IMR-90 (cell line): Measurements from ENCODE around the gene BRCA1.

Experiments
- CEBPB ChIP-seq: IDR thresholded peaks from 2 replicates; pipeline ENCODE4 v1.6.1; 2012; ENCODE audit warnings: low read depth, low read length, improper control_type of control experiment
- CTCF ChIP-seq: conservative IDR thresholded peaks from 2 replicates; pipeline ENCODE4 v1.5.1; 2012; ENCODE audit warnings: mild to moderate bottlenecking, low read depth, low read length, improper control_type of control experiment
- FOS ChIP-seq: fragments of 150-350 bp; IDR thresholded peaks from 2 replicates; pipeline ENCODE4 v1.6.1; 2016; ENCODE audit warnings: low read depth, low read length
- MAZ ChIP-seq: IDR thresholded peaks from 2 replicates; pipeline ENCODE4 v1.6.1; 2012; ENCODE audit warnings: low read depth, mild to moderate bottlenecking, low read length, improper control_type of control experiment, moderate library complexity, borderline replicate concordance
- POLR2A ChIP-seq: IDR thresholded peaks from 2 replicates; pipeline ENCODE4 v1.6.1; 2012; ENCODE audit warnings: mild to moderate bottlenecking, low read depth, low read length
- RAD21 ChIP-seq: IDR thresholded peaks from 2 replicates; pipeline ENCODE4 v1.6.1; 2012; ENCODE audit warnings: low read length, improper control_type of control experiment
- SMC3 ChIP-seq: fragments of 150-350 bp; IDR thresholded peaks from 2 replicates; pipeline ENCODE4 v1.6.1; 2016; ENCODE audit warnings: low read depth, mild to moderate bottlenecking, antibody characterized with exemption, low read length, moderate library complexity

- TF ChIP-seq CTCF (no peak), SMC3 (no peak), POLR2A (no peak), MAZ (peak; percentile 66; the same call in 1 of the 2 replicates), RAD21 (no peak), FOS (no peak), CEBPB (peak; percentile 54)
These were observed 103.2 kb downstream of the BRCA1 start, which contains the start of gene VAT1 for GRCh38 chr17:43021741-43022512.
